HG03521 (cell line): ENCODE data around the gene HERC4.
"Not testable (repeated sequence)": the region's sequence is repeated elsewhere in the genome, so short reads cannot be mapped to it uniquely, and the experiment has no call there.

Experiments used
- ATAC-seq: cut with Tn5 transposase; IDR thresholded peaks from one replicate; pipeline ENCODE4 v1.9.1; 2021; ENCODE audit warnings: mild to moderate bottlenecking, moderate library complexity; ENCODE audit not compliant: unreplicated experiment

HERC4 gene

GRCh38 chr10:68090586-68090985, 15.5 kb upstream of the HERC4 start:
- no peak for ATAC-seq

- no peak for ATAC-seq
Measured at GRCh38 chr10:68088740-68089139, 13.7 kb upstream of the HERC4 start.

- no peak for ATAC-seq
Measured at GRCh38 chr10:68087685-68088401, 12.8 kb upstream of the HERC4 start.

- ATAC-seq: no peak
Measured at GRCh38 chr10:68086910-68087684, 12.0 kb upstream of the HERC4 start.

- no peak for ATAC-seq
Measured at GRCh38 chr10:68086011-68086410, 10.9 kb upstream of the HERC4 start.

- no peak for ATAC-seq
Measured at GRCh38 chr10:68084469-68084868, 9.4 kb upstream of the HERC4 start.

- no peak for ATAC-seq
Measured at GRCh38 chr10:68083953-68084352, 8.9 kb upstream of the HERC4 start.

GRCh38 chr10:68082872-68083271, 7.8 kb upstream of the HERC4 start:
- no peak for ATAC-seq

GRCh38 chr10:68081916-68082315, 6.8 kb upstream of the HERC4 start:
- no peak for ATAC-seq

- no peak for ATAC-seq
Measured at GRCh38 chr10:68080853-68081431, 5.9 kb upstream of the HERC4 start.

- ATAC-seq: no peak
Measured at GRCh38 chr10:68079434-68079833, 4.4 kb upstream of the HERC4 start.

GRCh38 chr10:68077026-68077425, 1.9 kb upstream of the HERC4 start:
- no peak for ATAC-seq

GRCh38 chr10:68076081-68076480, 998 bp upstream of the HERC4 start:
- not testable (repeated sequence) for ATAC-seq

- no peak for ATAC-seq
Measured at GRCh38 chr10:68075550-68076004, 494 bp upstream of the HERC4 start.

- ATAC-seq: no peak
Measured at GRCh38 chr10:68074031-68074774, 880 bp downstream of the HERC4 start.

- ATAC-seq: no peak
Measured at GRCh38 chr10:68073631-68074030, 1.5 kb downstream of the HERC4 start.

- ATAC-seq: no peak
Measured at GRCh38 chr10:68067508-68067907, 7.6 kb downstream of the HERC4 start.

- no peak for ATAC-seq
Measured at GRCh38 chr10:68067029-68067428, 8.1 kb downstream of the HERC4 start.

- ATAC-seq: no peak
Measured at GRCh38 chr10:68053553-68053952, 21.5 kb downstream of the HERC4 start.

- no peak for ATAC-seq
Measured at GRCh38 chr10:68052463-68052862, 22.6 kb downstream of the HERC4 start.
